Measurements from ENCODE around the gene RXFP1.
A peak's percentile ranks its signal among the peaks of the same experiment; 100 is the strongest.

- TF ChIP-seq CTCF (IDR thresholded peaks at IDR 0.05; ENCODE audit: insufficient read depth, low read length) (peak; percentile 1), REST (IDR thresholded peaks at IDR 0.05; ENCODE audit: insufficient replicate concordance, low read depth) (no peak)
Observed at GRCh38 chr4:158578476-158578875, 56.8 kb downstream of the RXFP1 start.

All from HL-60 (cell line).